CD4-positive, alpha-beta T cell treated with Interleukin-17A for 1 hour (primary cell): Measurements from ENCODE around the gene MGAT4B.
"Not testable (repeated sequence)": the region's sequence is repeated elsewhere in the genome, so short reads cannot be mapped to it uniquely, and the experiment has no call there.

ENCODE experiments used
- DNase-seq: peaks from one replicate; pipeline ENCODE4 v3.0.0-alpha.2; 2020

MGAT4B gene

GRCh38 chr5:179806250-179807048 lies at the start of gene MGAT4B:
TSS of gene MGAT4B (minus strand) at chr5:179806866. CDS start at chr5:179806583, 283 bp downstream.
- DNase-seq = peak; percentile 68

GRCh38 chr5:179854356-179854755 lies 47.7 kb upstream of the MGAT4B start:
- DNase-seq = no peak

- DNase-seq = no peak
Measured at GRCh38 chr5:179852993-179853547, 46.4 kb upstream of the MGAT4B start.

- DNase-seq = peak; percentile 7
Measured at GRCh38 chr5:179841621-179842020, 35.0 kb upstream of the MGAT4B start.

GRCh38 chr5:179840766-179841165 lies 34.1 kb upstream of the MGAT4B start:
- DNase-seq = peak; percentile 24

GRCh38 chr5:179840321-179840720 lies 33.7 kb upstream of the MGAT4B start:
- no peak for DNase-seq

GRCh38 chr5:179839328-179840256 lies 32.9 kb upstream of the MGAT4B start:
- DNase-seq = peak; percentile 32

- peak; percentile 29 for DNase-seq
Measured at GRCh38 chr5:179837076-179838011, 30.7 kb upstream of the MGAT4B start.

- peak; percentile 80 for DNase-seq
Measured at GRCh38 chr5:179836225-179837019, 29.8 kb upstream of the MGAT4B start.

GRCh38 chr5:179834871-179835270 lies 28.2 kb upstream of the MGAT4B start:
- not testable (repeated sequence) for DNase-seq

- DNase-seq = peak; percentile 13
Measured at GRCh38 chr5:179834120-179834519, 27.5 kb upstream of the MGAT4B start.

GRCh38 chr5:179833709-179834070 lies 27.0 kb upstream of the MGAT4B start:
- DNase-seq = no peak

- peak; percentile 5 for DNase-seq
Measured at GRCh38 chr5:179833056-179833708, 26.5 kb upstream of the MGAT4B start.

- peak; percentile 16 for DNase-seq
Measured at GRCh38 chr5:179832039-179832745, 25.5 kb upstream of the MGAT4B start.

- DNase-seq = no peak
Measured at GRCh38 chr5:179830818-179831468, 24.3 kb upstream of the MGAT4B start.

GRCh38 chr5:179829732-179830435 lies 23.2 kb upstream of the MGAT4B start:
- no peak for DNase-seq

- peak; percentile 10 for DNase-seq
Measured at GRCh38 chr5:179828756-179829421, 22.2 kb upstream of the MGAT4B start.

- DNase-seq = peak; percentile 45
Measured at GRCh38 chr5:179827680-179828079, 21.0 kb upstream of the MGAT4B start.
